IPS-15b (cell line): ENCODE data around the gene MYOZ2.

ENCODE experiments used
- H3K27me3 ChIP-seq: one replicate; pipeline ENCODE4 v1.6.1; 2013; ENCODE audit warnings: low read length; ENCODE audit not compliant: control insufficient read depth, insufficient read depth
- H3K36me3 ChIP-seq: one replicate; pipeline ENCODE4 v1.6.1; 2013; ENCODE audit warnings: low read length; ENCODE audit not compliant: control insufficient read depth, insufficient read depth
- H3K4me1 ChIP-seq: one replicate; pipeline ENCODE4 v1.6.1; 2013; ENCODE audit warnings: mild to moderate bottlenecking, low read length; ENCODE audit not compliant: control insufficient read depth, insufficient read depth
- H3K4me3 ChIP-seq: one replicate; pipeline ENCODE4 v1.5.1; 2013; ENCODE audit warnings: low read depth, low read length
- H3K9ac ChIP-seq: one replicate; pipeline ENCODE4 v1.6.1; 2013; ENCODE audit warnings: low read depth, mild to moderate bottlenecking, low read length
- H3K9me3 ChIP-seq: one replicate; pipeline ENCODE4 v1.6.1; 2013; ENCODE audit warnings: mild to moderate bottlenecking, low read length; ENCODE audit not compliant: control insufficient read depth, insufficient read depth

MYOZ2 gene

GRCh38 chr4:119106036-119107000, 29.3 kb upstream of the MYOZ2 start:
- no peaks in the 10 kb centered on the region for H3K36me3 ChIP-seq
- H3K9ac ChIP-seq, result no peak overlapping the region
- H3K4me1 ChIP-seq, result no peaks in the 10 kb centered on the region

GRCh38 chr4:119110121-119110520, 25.5 kb upstream of the MYOZ2 start:
- no peaks in the 10 kb centered on the region for H3K9me3 ChIP-seq
- H3K4me3 ChIP-seq, result no peak overlapping the region
- no peaks in the 10 kb centered on the region for H3K27me3 ChIP-seq
- H3K36me3 ChIP-seq, result no peaks in the 10 kb centered on the region
- H3K9ac ChIP-seq, result no peak overlapping the region
- H3K4me1 ChIP-seq, result no peaks in the 10 kb centered on the region

More at GRCh38 chr4:119106036-119107000, 29.3 kb upstream of the MYOZ2 start:
- H3K4me3 ChIP-seq, result no peak overlapping the region
- H3K27me3 ChIP-seq, result no peaks in the 10 kb centered on the region
- H3K9me3 ChIP-seq, result no peaks in the 10 kb centered on the region

GRCh38 chr4:119111296-119111695, 24.3 kb upstream of the MYOZ2 start:
- Histone ChIP-seq H3K9ac (no peak overlapping the region), H3K9me3 (no peaks in the 10 kb centered on the region), H3K36me3 (no peaks in the 10 kb centered on the region), H3K4me3 (no peak overlapping the region), H3K27me3 (no peaks in the 10 kb centered on the region), H3K4me1 (no peaks in the 10 kb centered on the region)

GRCh38 chr4:119113033-119113655, 22.5 kb upstream of the MYOZ2 start:
- no peak overlapping the region for H3K9ac ChIP-seq
- H3K4me3 ChIP-seq, result no peak overlapping the region
- no peaks in the 10 kb centered on the region for H3K9me3 ChIP-seq
- no peaks in the 10 kb centered on the region for H3K4me1 ChIP-seq
- H3K27me3 ChIP-seq, result no peaks in the 10 kb centered on the region
- no peaks in the 10 kb centered on the region for H3K36me3 ChIP-seq

- Histone ChIP-seq H3K27me3 (no peaks in the 10 kb centered on the region), H3K9me3 (no peaks in the 10 kb centered on the region), H3K4me3 (no peak overlapping the region), H3K36me3 (no peaks in the 10 kb centered on the region), H3K9ac (no peak overlapping the region), H3K4me1 (no peaks in the 10 kb centered on the region)
Observed at GRCh38 chr4:119116021-119116420, 19.6 kb upstream of the MYOZ2 start.

GRCh38 chr4:119116925-119117900, 18.4 kb upstream of the MYOZ2 start:
- Histone ChIP-seq H3K36me3 (no peaks in the 10 kb centered on the region), H3K9me3 (no peaks in the 10 kb centered on the region), H3K4me3 (no peak overlapping the region), H3K27me3 (no peaks in the 10 kb centered on the region), H3K4me1 (no peaks in the 10 kb centered on the region), H3K9ac (no peak overlapping the region)

- Histone ChIP-seq H3K4me1 (no peaks in the 10 kb centered on the region), H3K4me3 (no peak overlapping the region), H3K9me3 (no peaks in the 10 kb centered on the region), H3K27me3 (no peaks in the 10 kb centered on the region), H3K9ac (no peak overlapping the region), H3K36me3 (no peaks in the 10 kb centered on the region)
Observed at GRCh38 chr4:119118397-119118796, 17.2 kb upstream of the MYOZ2 start.

GRCh38 chr4:119124352-119124751, 11.3 kb upstream of the MYOZ2 start:
- Histone ChIP-seq H3K4me1 (no peaks in the 10 kb centered on the region), H3K4me3 (no peak overlapping the region), H3K36me3 (no peaks in the 10 kb centered on the region), H3K9ac (no peak overlapping the region), H3K27me3 (no peaks in the 10 kb centered on the region), H3K9me3 (no peaks in the 10 kb centered on the region)

GRCh38 chr4:119125931-119126330, 9.7 kb upstream of the MYOZ2 start:
- H3K9ac ChIP-seq, result no peak overlapping the region
- H3K9me3 ChIP-seq, result no peaks in the 10 kb centered on the region
- no peaks in the 10 kb centered on the region for H3K36me3 ChIP-seq
- no peak overlapping the region for H3K4me3 ChIP-seq
- no peaks in the 10 kb centered on the region for H3K4me1 ChIP-seq
- H3K27me3 ChIP-seq, result no peaks in the 10 kb centered on the region

GRCh38 chr4:119128148-119128547, 7.5 kb upstream of the MYOZ2 start:
- Histone ChIP-seq H3K4me3 (no peak overlapping the region), H3K9me3 (no peaks in the 10 kb centered on the region), H3K9ac (no peak overlapping the region)

GRCh38 chr4:119130365-119131065, 5.1 kb upstream of the MYOZ2 start:
- Histone ChIP-seq H3K36me3 (no peaks in the 10 kb centered on the region), H3K4me3 (no peak overlapping the region), H3K4me1 (no peaks in the 10 kb centered on the region), H3K27me3 (no peaks in the 10 kb centered on the region), H3K9me3 (no peaks in the 10 kb centered on the region), H3K9ac (no peak overlapping the region)

More at GRCh38 chr4:119128148-119128547, 7.5 kb upstream of the MYOZ2 start:
- Histone ChIP-seq H3K36me3 (no peaks in the 10 kb centered on the region), H3K27me3 (no peaks in the 10 kb centered on the region), H3K4me1 (no peaks in the 10 kb centered on the region)
